GM12872 (cell line): Measurements from ENCODE around the gene SETSIP.

Experiments used
- TF ChIP-seq, protein P1 (sequence below): IDR thresholded peaks from 3 replicates; pipeline ENCODE4 v1.5.1; 2011; ENCODE audit warnings: low read depth, mild to moderate bottlenecking, low read length, moderate library complexity; ENCODE audit not compliant: insufficient read depth

SETSIP gene

DNA sequence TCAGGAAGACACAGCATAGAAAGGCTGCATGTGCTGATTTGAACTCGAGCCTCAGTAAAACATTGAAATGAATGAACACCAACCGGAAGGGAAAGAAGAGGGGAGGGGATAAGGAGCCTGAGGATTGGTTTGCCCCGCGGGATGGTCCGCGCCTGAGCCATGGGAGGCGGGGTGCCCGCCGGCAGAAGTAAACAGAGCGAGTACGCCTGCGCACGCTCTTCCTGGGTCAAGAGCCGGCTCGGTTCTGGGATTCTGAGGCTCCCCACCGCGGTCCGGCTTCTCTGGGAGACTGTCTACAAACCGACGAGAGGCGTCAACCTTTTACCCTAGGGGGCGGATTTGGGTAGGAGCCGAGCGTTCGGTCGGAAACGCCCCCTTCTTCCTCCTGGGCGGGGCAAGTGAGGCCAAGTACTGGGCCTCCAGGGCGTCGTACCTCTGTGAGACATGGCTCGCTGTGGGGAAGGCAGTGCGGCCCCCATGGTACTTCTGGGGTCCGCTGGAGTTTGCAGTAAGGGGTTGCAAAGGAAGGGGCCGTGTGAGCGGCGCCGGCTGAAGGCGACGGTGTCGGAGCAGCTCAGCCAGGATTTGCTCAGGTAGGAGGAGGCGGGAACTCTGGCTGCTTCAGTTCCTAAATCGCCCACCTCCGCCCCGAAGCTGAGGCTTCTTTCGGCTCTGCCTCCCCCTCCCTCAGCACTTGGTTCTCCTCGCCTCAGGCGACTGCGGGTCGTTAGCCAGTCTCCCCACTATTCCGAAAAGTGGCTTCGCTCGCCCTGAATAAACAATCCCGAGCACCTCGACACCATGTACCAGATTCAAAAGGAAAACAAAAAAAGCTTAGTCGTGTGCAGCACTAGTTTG is 5.1 kb upstream of the SETSIP start, which contains the start of gene BTBD8:
Gene BTBD8 (plus strand): TSS at position 218 of the 858 bp plus-strand sequence. CDS start 227 bp downstream, at position 445.
- TF ChIP-seq, protein P1, sequence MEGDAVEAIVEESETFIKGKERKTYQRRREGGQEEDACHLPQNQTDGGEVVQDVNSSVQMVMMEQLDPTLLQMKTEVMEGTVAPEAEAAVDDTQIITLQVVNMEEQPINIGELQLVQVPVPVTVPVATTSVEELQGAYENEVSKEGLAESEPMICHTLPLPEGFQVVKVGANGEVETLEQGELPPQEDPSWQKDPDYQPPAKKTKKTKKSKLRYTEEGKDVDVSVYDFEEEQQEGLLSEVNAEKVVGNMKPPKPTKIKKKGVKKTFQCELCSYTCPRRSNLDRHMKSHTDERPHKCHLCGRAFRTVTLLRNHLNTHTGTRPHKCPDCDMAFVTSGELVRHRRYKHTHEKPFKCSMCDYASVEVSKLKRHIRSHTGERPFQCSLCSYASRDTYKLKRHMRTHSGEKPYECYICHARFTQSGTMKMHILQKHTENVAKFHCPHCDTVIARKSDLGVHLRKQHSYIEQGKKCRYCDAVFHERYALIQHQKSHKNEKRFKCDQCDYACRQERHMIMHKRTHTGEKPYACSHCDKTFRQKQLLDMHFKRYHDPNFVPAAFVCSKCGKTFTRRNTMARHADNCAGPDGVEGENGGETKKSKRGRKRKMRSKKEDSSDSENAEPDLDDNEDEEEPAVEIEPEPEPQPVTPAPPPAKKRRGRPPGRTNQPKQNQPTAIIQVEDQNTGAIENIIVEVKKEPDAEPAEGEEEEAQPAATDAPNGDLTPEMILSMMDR = no peak

- TF ChIP-seq, protein P1 = no peak
These were observed 4.2 kb upstream of the SETSIP start for GRCh38 chr1:92079441-92079840.

- TF ChIP-seq, protein P1 = no peak
These were observed 1.2 kb upstream of the SETSIP start for GRCh38 chr1:92076363-92076762.

DNA sequence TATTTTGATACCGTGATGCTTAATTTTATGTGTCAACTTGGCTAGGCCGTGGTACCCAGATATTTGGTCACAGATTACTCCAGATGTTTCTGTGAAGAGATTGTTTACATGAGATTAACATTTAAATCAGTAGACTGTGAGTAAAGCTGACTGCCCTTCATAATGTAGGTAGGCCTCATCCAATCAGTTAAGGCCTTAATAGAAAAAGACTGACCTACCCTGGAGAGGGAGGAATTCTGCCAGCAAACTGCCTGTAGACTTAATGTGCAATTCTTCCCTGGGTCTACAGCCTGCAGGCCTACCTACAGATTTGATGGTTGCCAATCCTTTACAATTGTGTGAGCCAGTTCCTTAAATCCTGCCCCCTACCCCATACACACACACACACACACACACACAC is 4.3 kb downstream of the SETSIP start:
- TF ChIP-seq, protein P1 = no peak

GRCh38 chr1:92066321-92066720 is 8.9 kb downstream of the SETSIP start:
- TF ChIP-seq, protein P1 = no peak

- TF ChIP-seq, protein P1 = no peak
These were observed 10.2 kb downstream of the SETSIP start for GRCh38 chr1:92065042-92065441.

DNA sequence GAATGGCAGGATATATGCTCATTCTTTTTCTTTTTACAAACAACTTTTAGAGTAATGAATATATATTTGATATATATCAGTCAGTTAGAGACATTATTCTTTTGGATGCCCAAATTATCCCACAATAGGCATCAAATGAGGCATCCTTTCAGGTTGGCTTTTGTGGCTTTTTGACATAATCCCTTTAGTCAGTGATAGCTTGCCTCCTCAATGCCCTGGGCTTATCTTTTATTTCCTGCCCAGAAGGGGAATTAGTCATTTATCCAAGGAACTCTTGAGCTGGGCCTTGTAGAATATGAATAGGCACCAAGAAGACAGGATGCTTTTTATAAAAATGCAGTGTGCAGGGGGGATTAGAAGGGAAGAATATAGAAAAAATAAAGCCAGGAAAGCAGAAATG is 23.3 kb downstream of the SETSIP start:
- TF ChIP-seq, protein P1 = no peak
